WTC11 (cell line): ENCODE data around the gene LRP11.

Experiments used
- CTCF ChIP-seq: fragments of 200-600 bp; IDR thresholded peaks from 2 replicates; pipeline ENCODE4 v1.8.0; 2022; ENCODE audit warnings: antibody characterized with exemption
- JUN ChIP-seq: sonication (generic); formaldehyde crosslinking; IDR thresholded peaks from 2 replicates; pipeline ENCODE4 v1.8.0; 2023; ENCODE audit warnings: mild to moderate bottlenecking, missing genetic modification reagents
- KAT7 ChIP-seq: sonication (generic); formaldehyde crosslinking; IDR thresholded peaks from 2 replicates; pipeline ENCODE4 v1.8.1; 2023; ENCODE audit warnings: missing genetic modification reagents, mild to moderate bottlenecking, borderline replicate concordance
- MYBL2 ChIP-seq: sonication (generic); formaldehyde crosslinking; IDR thresholded peaks from 2 replicates; pipeline ENCODE4 v1.8.1; 2023; ENCODE audit warnings: mild to moderate bottlenecking, moderate library complexity, missing genetic modification reagents
- NR1H2 ChIP-seq: sonication (generic); formaldehyde crosslinking; IDR thresholded peaks from 2 replicates; pipeline ENCODE4 v1.9.0; 2021; ENCODE audit warnings: mild to moderate bottlenecking, moderate library complexity, missing genetic modification reagents
- TCF7 ChIP-seq: sonication (generic); formaldehyde crosslinking; IDR thresholded peaks from 2 replicates; pipeline ENCODE4 v1.8.0; 2022; ENCODE audit warnings: mild to moderate bottlenecking, low read depth, missing genetic modification reagents, moderate library complexity
- TF ChIP-seq, protein P1 (sequence below): sonication (generic); formaldehyde crosslinking; IDR thresholded peaks from 2 replicates; pipeline ENCODE4 v1.8.0; 2023; ENCODE audit warnings: missing genetic modification reagents, mild to moderate bottlenecking, borderline replicate concordance
- TF ChIP-seq, protein P2 (sequence below): sonication (generic); formaldehyde crosslinking; IDR thresholded peaks from 2 replicates; pipeline ENCODE4 v1.8.1; 2023; ENCODE audit warnings: mild to moderate bottlenecking, missing genetic modification reagents, moderate library complexity

DNA sequence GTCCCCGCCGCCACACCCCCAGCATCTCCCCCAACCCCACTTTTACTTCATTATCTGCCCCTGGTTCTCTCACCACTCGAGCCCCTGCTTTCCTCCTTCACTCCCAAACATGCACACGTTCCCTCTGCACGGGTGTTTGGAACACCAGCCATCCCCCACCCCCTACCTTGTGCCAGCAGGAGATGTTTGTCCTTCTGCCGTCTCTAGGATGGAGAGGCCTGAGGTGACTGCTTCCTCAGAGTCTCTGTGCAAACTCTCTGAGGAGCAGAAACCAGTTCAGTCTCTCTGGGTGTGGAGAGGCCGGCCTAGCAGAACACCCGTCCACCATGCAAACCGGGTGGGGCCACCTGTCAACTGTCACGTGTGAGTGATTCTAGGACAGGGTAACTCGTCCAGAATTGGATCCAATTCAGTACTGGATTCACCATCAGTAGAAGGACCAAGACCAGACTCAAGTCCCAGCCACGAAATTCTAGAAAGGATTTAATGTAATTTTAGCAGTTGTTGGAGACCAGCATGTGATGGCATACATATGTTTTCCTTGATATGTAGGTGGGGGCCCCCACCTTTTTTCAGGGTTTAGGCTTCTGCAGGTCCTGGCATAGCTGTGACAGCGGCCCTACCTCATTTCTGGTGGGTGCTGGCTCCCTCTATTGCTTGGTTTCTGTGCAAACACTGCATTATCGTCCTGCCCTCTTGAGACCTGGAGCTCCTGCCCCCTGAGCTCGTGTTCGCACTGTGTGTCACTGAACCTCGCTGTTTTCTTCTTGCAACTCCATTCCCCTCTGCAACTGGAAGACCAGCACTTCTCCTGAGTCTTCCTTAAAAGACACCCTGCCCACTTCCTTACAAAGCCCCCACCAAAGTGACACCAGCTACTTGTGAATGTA lies 33.9 kb upstream of the LRP11 start, which contains the start of gene RAET1E:
- no peak for TF ChIP-seq CTCF
- no peak for TF ChIP-seq NR1H2 (CRISPR knock-in tag)
- TF ChIP-seq, protein P1, sequence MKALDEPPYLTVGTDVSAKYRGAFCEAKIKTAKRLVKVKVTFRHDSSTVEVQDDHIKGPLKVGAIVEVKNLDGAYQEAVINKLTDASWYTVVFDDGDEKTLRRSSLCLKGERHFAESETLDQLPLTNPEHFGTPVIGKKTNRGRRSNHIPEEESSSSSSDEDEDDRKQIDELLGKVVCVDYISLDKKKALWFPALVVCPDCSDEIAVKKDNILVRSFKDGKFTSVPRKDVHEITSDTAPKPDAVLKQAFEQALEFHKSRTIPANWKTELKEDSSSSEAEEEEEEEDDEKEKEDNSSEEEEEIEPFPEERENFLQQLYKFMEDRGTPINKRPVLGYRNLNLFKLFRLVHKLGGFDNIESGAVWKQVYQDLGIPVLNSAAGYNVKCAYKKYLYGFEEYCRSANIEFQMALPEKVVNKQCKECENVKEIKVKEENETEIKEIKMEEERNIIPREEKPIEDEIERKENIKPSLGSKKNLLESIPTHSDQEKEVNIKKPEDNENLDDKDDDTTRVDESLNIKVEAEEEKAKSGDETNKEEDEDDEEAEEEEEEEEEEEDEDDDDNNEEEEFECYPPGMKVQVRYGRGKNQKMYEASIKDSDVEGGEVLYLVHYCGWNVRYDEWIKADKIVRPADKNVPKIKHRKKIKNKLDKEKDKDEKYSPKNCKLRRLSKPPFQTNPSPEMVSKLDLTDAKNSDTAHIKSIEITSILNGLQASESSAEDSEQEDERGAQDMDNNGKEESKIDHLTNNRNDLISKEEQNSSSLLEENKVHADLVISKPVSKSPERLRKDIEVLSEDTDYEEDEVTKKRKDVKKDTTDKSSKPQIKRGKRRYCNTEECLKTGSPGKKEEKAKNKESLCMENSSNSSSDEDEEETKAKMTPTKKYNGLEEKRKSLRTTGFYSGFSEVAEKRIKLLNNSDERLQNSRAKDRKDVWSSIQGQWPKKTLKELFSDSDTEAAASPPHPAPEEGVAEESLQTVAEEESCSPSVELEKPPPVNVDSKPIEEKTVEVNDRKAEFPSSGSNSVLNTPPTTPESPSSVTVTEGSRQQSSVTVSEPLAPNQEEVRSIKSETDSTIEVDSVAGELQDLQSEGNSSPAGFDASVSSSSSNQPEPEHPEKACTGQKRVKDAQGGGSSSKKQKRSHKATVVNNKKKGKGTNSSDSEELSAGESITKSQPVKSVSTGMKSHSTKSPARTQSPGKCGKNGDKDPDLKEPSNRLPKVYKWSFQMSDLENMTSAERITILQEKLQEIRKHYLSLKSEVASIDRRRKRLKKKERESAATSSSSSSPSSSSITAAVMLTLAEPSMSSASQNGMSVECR (CRISPR knock-in tag) = no peak
- TF ChIP-seq, protein P2, sequence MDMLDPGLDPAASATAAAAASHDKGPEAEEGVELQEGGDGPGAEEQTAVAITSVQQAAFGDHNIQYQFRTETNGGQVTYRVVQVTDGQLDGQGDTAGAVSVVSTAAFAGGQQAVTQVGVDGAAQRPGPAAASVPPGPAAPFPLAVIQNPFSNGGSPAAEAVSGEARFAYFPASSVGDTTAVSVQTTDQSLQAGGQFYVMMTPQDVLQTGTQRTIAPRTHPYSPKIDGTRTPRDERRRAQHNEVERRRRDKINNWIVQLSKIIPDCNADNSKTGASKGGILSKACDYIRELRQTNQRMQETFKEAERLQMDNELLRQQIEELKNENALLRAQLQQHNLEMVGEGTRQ (CRISPR knock-in tag) = no peak
- TF ChIP-seq KAT7 (CRISPR knock-in tag) = no peak
- no peak for TF ChIP-seq JUN (CRISPR knock-in tag)
- no peak for TF ChIP-seq MYBL2 (CRISPR knock-in tag)
- TF ChIP-seq TCF7 = no peak
